Aortic smooth muscle cell (primary cell): ENCODE measurements around the gene SCGB1A1. TPM values are rescaled to one million over a fixed set of nuclear protein-coding genes. Genes with fewer than 3 reads are reported as not detected.

Experiments used
- total RNA-seq: library from RNA; depleted of rRNA; stranded (reverse); fragments of >200 nt; gene quantifications from 2 replicates; pipeline ENCODE4 v1.2.3, GENCODE V29; 2014

The SCGB1A1 gene
- total RNA-seq: not detected in 2 replicates

GRCh38 chr11:62418733-62419132, at the start of gene SCGB1A1:
SCGB1A1 (plus strand) TSS chr11:62419033; CDS start chr11:62419096, 63 bp downstream.

Other genes with a start within 250 kb of the SCGB1A1 start
- not detected in 2 replicates for gene SCGB1D1, start 228.8 kb upstream of the SCGB1A1 start, total RNA-seq
- not detected in 2 replicates for gene SCGB2A1, start 210.4 kb upstream of the SCGB1A1 start, total RNA-seq
- gene SCGB1D2, start 176.8 kb upstream of the SCGB1A1 start, total RNA-seq: not detected in 2 replicates
- gene SCGB2A2, start 148.9 kb upstream of the SCGB1A1 start, total RNA-seq: not detected in 2 replicates
- gene SCGB1D4, start 120.0 kb upstream of the SCGB1A1 start, total RNA-seq: not detected in 2 replicates
- 1.3 and 1.5 TPM in 2 replicates for gene ASRGL1, start 81.6 kb upstream of the SCGB1A1 start, total RNA-seq
- 643 and 750 TPM in 2 replicates for gene AHNAK, start 127.8 kb downstream of the SCGB1A1 start, total RNA-seq
- gene EEF1G, start 154.9 kb downstream of the SCGB1A1 start, total RNA-seq: 1,386 and 1,416 TPM in 2 replicates
- 5.4 and 6.4 TPM in 2 replicates for gene TUT1, start 172.5 kb downstream of the SCGB1A1 start, total RNA-seq
- 102 and 120 TPM in 2 replicates for gene MTA2, start 182.8 kb downstream of the SCGB1A1 start, total RNA-seq
- 20.9 and 25.7 TPM in 2 replicates for gene EML3, start 193.7 kb downstream of the SCGB1A1 start, total RNA-seq
- 10.3 and 10.6 TPM in 2 replicates for gene ROM1, start 194.2 kb downstream of the SCGB1A1 start, total RNA-seq
- 32.6 and 39.9 TPM in 2 replicates for gene B3GAT3, start 203.0 kb downstream of the SCGB1A1 start, total RNA-seq
- gene GANAB, start 227.6 kb downstream of the SCGB1A1 start, total RNA-seq: 243 and 244 TPM in 2 replicates
- 16.8 and 22.2 TPM in 2 replicates for gene INTS5, start 234.3 kb downstream of the SCGB1A1 start, total RNA-seq
- 32.3 and 46.8 TPM in 2 replicates for gene C11orf98, start 246.2 kb downstream of the SCGB1A1 start, total RNA-seq
- 4.9 and 9.1 TPM in 2 replicates for gene CSKMT, start 246.3 kb downstream of the SCGB1A1 start, total RNA-seq